HG02981 (cell line): Measurements from ENCODE around the gene OR7G1.
"Not testable (repeated sequence)": the region's sequence is repeated elsewhere in the genome, so short reads cannot be mapped to it uniquely, and the experiment has no call there.

Experiments used
- ATAC-seq: cut with Tn5 transposase; IDR thresholded peaks from one replicate; pipeline ENCODE4 v1.9.1; 2021; ENCODE audit warnings: mild to moderate bottlenecking, moderate library complexity; ENCODE audit not compliant: unreplicated experiment

OR7G1 gene

DNA sequence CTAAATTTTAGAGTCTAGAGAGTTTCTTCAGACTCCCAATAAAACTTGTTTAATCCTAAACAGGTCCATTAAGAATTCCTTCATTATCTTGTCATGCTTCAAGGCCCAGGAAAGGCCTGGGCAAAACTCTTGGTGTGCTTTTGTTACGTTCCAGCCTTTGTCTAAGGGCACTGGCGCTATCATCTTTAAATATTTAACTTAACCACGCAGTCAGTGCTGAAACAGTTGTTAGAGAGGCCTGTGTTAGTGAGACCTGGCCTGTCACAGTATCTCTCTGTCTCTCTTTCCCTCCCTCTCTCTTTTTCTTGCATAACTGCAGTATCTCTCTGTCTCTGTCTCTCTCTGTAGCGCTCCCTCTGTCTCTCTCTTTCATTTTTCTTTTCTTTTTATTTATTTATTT, 36.9 kb downstream of the OR7G1 start:
- ATAC-seq, result no peak

DNA sequence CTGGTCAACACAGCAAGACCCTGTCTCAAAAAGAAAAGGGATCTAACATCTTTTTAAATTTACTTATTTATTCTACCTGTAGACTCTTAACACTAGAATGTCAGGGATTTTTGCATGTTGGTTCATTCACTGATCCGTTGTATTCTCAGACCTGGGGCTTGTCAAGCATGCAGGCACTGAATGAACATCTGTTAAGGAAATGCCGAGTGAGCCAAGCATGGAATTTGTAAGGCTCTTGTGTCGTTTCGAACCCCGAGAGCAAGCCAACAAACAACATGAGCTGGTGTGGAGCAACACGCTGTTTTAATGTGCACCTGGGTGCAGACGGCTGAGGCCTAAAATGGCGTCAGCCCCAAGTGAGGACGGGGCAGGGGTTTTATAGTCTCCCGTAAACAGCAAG, 38.7 kb downstream of the OR7G1 start:
- no peak for ATAC-seq

DNA sequence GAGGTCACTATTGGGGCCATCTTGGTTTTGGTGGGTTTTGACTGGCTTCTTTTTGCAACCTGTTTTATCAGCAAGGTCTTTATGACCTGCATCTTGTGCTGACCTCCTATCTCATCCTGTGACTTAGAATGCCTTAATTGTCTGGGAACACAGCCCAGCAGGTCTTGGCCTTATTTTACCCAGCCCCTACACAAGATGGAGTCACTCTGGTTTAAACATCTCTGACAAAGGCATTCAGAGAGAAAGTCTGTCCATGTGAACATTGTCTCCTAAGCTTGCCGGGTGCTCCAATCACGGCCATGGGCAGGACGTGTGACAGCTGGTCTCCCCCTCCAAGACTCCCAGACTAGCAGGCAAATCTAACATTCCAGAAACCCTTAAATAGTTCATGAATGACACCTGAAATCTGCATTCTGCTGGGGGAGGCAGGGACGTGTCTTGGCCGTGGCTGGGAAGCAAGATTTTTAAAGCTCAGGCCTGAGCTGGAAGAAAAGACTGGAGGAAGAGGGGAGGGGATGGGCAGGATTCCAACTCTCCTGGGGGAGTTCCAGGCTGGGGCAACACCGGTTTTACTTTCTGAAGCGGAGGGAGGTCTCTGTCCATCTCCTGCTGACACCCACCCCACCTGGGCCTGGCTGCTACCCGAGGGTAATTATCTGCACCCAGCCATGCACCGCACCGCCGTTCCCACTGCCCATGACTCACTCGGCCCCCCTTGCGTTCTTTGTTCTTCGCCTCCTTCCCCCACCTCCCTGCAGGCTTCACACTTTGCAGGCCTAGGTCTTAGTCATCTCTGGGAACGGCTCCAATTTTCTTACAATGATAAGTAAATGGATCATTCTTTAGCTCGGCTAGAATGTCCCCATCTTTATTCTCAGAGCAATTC, 40.3 kb downstream of the OR7G1 start:
- no peak for ATAC-seq

DNA sequence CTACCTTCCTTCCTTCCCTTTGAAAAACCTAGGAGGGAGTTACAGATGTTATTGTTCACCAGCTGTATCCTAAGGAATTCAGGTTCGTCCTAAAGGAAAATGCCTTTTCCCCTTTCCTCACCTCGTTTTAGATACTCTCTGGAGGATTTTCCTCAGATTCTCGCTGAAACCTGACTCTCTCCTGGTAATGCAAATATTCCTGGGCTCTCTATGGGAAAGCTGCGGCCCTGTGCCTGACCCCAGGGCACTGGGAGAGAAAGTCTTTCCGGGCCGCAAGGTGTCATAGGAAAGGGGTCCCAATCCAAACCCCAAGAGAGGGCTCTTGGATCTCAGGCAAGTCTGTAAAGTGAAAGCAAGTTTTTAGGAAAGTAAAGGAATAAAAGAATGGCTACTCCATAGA, 41.8 kb downstream of the OR7G1 start:
- no peak for ATAC-seq

DNA sequence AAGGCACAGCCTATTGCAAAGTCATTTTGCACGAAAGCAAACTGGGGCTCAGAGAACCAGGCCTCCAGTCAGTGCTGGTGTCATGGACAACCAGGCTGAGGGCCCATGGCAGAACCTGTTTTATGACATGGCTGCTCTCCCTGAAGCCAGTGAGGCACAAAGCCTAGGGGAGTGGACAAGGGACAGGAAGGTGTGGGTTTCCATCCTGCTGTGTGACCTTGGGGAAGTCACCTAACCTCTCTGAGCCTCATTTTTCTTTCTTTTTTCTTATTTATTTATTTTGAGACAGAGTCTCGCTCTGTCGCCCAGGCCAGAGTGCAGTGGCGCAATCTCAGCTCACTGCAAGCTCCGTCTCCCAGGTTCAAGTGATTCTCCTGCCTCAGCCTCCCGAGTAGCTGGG, 43.8 kb downstream of the OR7G1 start:
- not testable (repeated sequence) for ATAC-seq

DNA sequence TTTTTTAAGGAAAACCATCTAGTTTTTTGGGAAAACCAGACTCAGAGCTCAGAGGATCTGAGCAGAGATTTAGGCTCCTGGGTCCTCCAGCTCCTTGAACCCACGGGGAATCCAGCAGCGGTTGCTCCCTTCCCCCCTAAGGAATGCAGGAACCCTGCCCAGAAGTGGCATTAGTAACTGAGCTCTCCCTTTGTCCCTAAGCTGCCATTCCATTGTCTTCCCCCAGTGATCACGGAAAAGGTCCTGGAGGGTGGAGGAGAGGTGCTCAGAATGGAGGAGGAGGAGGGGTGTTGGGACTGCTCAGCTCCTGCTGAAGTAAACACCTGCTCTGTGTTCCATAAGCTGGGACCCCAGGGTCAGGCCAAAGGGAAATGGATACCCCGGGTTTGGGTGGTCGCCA, 45.5 kb downstream of the OR7G1 start:
- no peak for ATAC-seq

DNA sequence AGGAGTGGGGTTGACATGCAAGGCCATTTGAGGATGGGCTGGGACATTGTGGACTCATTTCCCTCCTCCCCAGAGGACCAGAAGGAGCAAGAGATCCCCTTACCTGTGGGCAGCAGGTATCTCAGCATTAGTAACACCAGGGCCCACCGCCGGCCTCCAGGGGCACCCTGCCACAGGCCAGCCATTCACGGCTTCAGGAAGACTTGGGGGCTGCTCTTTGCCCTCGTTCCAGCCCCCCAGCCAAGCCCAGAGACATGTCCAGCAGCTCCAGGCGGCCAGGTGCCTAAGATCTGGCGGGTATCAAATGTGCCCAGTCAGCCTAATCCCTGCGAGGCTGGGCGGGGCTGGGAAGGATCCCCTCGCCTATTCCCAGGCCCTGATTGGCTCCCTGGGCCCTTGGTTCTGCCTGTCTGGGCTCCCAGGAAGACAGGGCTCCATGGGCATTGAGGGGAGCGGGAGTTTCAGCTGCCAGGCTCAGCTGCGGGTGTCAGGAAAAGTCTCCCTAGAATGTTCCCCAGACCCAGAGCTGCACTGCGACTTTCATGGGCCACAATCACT, 50.0 kb downstream of the OR7G1 start:
- no peak for ATAC-seq
